NCI-H1930 (cell line): ENCODE results near the gene PTPRK.

Experiments
- DNase-seq, 2 experiments: peaks; one replicate each; lab custom pipeline; 2025; lab: John Stamatoyannopoulos, UW

The PTPRK gene

GRCh38 chr6:128389820-128390534 is 130.4 kb downstream of the PTPRK start:
- peak in 1 of 2 experiments; percentile 11 for DNase-seq

GRCh38 chr6:128388380-128388779 is 132.0 kb downstream of the PTPRK start:
- DNase-seq = no peak

GRCh38 chr6:128380891-128381290 is 139.5 kb downstream of the PTPRK start:
- no peak for DNase-seq

GRCh38 chr6:128379577-128379976 is 140.8 kb downstream of the PTPRK start:
- DNase-seq = no peak

- no peak for DNase-seq
Observed at GRCh38 chr6:128376952-128377503, 143.4 kb downstream of the PTPRK start.

- no peak for DNase-seq
Observed at GRCh38 chr6:128371136-128371535, 149.3 kb downstream of the PTPRK start.

GRCh38 chr6:128370072-128370471 is 150.3 kb downstream of the PTPRK start:
- DNase-seq = no peak

GRCh38 chr6:128368213-128368944 is 152.0 kb downstream of the PTPRK start:
- DNase-seq = no peak

GRCh38 chr6:128367437-128367836 is 153.0 kb downstream of the PTPRK start:
- no peak for DNase-seq

- no peak for DNase-seq
Observed at GRCh38 chr6:128365520-128366160, 154.8 kb downstream of the PTPRK start.

GRCh38 chr6:128364766-128365519 is 155.5 kb downstream of the PTPRK start:
- no peak for DNase-seq

- no peak for DNase-seq
Observed at GRCh38 chr6:128363020-128363813, 157.2 kb downstream of the PTPRK start.

GRCh38 chr6:128361378-128361777 is 159.0 kb downstream of the PTPRK start:
- no peak for DNase-seq

GRCh38 chr6:128358244-128358776 is 162.1 kb downstream of the PTPRK start:
- DNase-seq = no peak

- no peak for DNase-seq
Observed at GRCh38 chr6:128357392-128358130, 162.8 kb downstream of the PTPRK start.

GRCh38 chr6:128352366-128352765 is 168.0 kb downstream of the PTPRK start:
- DNase-seq = no peak

GRCh38 chr6:128351255-128351514 is 169.2 kb downstream of the PTPRK start:
- no peak for DNase-seq

GRCh38 chr6:128350416-128351254 is 169.8 kb downstream of the PTPRK start:
- no peak for DNase-seq

GRCh38 chr6:128347123-128347522 is 173.3 kb downstream of the PTPRK start:
- DNase-seq = no peak

- no peak for DNase-seq
Observed at GRCh38 chr6:128346569-128346968, 173.8 kb downstream of the PTPRK start.
